GM18508 (cell line): ENCODE measurements around the gene CCDC134.

Experiments used
- ATAC-seq: cut with Tn5 transposase; IDR thresholded peaks from one replicate; pipeline ENCODE4 v1.9.1; 2021; ENCODE audit warnings: moderate number of reproducible peaks; ENCODE audit not compliant: insufficient read depth, unreplicated experiment

Gene CCDC134

DNA sequence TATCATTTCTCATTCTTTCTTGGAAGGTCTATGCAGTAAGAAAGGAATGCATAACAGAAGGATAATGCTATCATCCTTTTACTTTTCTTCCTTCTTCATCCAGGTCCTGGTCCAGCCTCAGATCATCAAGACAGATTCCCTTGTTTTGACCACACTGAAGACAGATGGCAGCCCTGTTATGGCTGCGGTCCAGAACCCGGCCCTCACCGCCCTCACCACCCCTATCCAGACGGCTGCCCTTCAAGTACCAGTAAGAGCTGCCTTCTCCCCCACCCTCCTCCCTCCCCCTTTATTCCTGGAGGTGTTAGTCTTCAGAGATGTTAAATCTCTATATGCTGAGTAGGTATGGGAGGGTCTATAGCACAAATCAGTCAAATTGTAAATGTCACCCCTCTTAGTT lies 70.3 kb downstream of the CCDC134 start:
- ATAC-seq: no peak

DNA sequence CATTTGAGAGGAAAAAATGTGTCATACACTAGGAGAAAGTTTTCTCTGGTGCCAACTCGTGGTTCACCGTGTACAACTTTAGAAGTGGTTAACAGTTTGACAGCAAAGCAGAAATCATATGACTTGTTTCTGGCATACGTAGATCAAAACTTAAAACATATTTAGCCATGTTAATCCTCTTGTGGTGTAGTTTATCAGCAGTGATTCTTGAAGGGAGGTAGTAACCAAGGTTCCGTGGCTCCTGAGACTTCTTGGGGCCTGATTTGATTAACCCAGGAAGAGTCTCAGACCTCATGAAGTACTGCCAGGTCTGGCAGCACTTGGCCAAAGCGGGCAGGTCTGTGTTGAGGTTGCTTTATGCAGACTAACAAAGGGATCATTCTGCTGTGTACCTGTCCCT lies 72.9 kb downstream of the CCDC134 start:
- ATAC-seq: no peak

- no peak for ATAC-seq
Measured at GRCh38 chr22:41874090-41874489, 73.6 kb downstream of the CCDC134 start.

GRCh38 chr22:41875531-41876270 lies 75.2 kb downstream of the CCDC134 start:
- no peak for ATAC-seq
